GM21528 (cell line): ENCODE results near the gene MAGEE1.

Experiments
- ATAC-seq: cut with Tn5 transposase; IDR thresholded peaks from one replicate; pipeline ENCODE4 v1.9.1; 2021; ENCODE audit warnings: mild to moderate bottlenecking, moderate library complexity; ENCODE audit not compliant: unreplicated experiment, low FRiP score

MAGEE1 gene, protein sequence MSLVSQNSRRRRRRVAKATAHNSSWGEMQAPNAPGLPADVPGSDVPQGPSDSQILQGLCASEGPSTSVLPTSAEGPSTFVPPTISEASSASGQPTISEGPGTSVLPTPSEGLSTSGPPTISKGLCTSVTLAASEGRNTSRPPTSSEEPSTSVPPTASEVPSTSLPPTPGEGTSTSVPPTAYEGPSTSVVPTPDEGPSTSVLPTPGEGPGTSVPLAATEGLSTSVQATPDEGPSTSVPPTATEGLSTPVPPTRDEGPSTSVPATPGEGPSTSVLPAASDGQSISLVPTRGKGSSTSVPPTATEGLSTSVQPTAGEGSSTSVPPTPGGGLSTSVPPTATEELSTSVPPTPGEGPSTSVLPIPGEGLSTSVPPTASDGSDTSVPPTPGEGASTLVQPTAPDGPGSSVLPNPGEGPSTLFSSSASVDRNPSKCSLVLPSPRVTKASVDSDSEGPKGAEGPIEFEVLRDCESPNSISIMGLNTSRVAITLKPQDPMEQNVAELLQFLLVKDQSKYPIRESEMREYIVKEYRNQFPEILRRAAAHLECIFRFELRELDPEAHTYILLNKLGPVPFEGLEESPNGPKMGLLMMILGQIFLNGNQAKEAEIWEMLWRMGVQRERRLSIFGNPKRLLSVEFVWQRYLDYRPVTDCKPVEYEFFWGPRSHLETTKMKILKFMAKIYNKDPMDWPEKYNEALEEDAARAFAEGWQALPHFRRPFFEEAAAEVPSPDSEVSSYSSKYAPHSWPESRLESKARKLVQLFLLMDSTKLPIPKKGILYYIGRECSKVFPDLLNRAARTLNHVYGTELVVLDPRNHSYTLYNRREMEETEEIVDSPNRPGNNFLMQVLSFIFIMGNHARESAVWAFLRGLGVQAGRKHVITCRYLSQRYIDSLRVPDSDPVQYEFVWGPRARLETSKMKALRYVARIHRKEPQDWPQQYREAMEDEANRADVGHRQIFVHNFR

DNA sequence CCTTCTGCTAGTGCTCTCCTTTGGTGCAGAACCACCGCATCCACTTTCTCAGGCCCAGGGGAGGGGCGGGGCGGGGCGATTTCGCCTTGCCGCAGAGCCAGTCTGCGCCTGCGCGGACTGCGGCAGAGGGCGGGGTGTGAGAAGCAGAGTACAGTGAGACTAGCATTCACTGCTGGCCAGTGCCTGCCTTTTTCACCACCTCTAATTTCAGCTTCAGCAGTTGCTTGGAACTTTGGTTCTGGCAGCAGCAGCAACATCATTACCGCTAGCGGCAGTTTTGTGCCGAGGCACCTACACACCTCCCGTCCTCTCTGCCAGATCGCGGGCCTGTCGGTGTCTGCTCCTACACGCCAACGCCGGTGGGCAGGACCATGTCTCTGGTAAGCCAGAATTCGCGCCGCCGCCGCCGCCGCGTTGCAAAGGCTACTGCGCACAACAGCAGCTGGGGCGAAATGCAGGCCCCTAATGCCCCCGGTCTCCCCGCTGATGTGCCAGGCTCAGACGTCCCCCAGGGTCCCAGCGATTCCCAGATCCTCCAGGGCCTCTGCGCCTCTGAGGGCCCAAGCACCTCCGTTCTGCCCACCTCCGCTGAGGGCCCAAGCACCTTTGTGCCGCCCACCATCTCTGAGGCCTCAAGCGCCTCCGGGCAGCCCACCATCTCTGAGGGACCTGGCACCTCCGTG, at the start of gene MAGEE1:
MAGEE1 (plus strand) TSS at position 151 of the 683 bp plus-strand sequence; CDS start at position 372, 221 bp downstream.
- ATAC-seq: peak; percentile 94

DNA sequence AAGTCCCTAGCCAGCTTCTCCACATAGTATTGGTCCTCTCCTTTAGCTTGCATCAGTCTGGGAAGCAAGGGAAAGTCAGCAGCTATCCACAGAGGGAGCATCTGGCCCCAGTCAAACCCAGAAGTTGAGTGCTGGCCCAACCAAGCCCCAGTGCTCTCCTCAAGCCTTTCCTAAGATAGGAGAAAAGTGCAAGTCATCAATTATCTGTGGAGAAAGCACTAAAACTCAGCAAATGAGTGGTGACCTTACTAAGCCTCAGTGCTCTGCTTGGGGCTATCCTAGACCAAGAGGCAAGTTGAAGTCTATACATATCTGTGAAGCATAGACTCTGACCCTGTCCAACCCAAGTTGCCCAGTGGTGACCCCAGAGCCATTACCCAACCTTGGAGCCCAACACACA, 28.5 kb upstream of the MAGEE1 start:
- no peak for ATAC-seq

DNA sequence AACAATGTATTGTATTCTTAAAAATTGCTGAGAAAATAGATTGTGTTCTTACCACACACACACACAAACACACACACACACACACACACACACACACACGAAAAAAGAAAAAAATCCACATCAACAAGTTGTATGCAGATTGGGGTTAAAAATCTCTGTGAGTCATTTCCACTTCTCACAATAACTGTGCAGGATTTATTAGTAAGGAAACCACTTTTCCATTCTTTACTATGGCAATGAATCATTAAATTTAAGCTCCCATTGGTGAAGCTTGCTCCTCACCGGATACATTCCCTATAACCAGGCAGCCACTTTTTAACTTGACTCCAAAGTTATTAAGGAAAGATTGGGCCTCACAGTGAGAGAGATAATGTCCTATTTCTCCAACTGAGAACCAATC, 19.7 kb upstream of the MAGEE1 start:
- ATAC-seq: no peak

DNA sequence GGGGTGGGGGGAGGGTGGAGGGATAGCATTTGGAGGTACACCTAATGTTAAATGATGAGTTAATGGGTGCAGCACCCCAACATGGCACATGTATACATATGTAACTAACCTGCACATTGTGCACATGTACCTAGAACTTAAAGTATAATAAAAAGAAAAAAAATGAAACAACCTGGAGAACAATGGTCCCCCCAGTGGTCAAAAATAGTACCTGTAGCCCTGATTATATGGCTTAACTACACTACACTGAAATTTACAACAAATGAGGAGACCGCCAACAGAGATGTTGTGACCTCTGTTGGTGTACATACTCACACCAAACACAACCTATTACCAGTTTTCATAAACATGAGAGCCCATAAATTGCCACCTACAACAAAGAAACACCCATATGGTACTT, 7.3 kb upstream of the MAGEE1 start:
- no peak for ATAC-seq

DNA sequence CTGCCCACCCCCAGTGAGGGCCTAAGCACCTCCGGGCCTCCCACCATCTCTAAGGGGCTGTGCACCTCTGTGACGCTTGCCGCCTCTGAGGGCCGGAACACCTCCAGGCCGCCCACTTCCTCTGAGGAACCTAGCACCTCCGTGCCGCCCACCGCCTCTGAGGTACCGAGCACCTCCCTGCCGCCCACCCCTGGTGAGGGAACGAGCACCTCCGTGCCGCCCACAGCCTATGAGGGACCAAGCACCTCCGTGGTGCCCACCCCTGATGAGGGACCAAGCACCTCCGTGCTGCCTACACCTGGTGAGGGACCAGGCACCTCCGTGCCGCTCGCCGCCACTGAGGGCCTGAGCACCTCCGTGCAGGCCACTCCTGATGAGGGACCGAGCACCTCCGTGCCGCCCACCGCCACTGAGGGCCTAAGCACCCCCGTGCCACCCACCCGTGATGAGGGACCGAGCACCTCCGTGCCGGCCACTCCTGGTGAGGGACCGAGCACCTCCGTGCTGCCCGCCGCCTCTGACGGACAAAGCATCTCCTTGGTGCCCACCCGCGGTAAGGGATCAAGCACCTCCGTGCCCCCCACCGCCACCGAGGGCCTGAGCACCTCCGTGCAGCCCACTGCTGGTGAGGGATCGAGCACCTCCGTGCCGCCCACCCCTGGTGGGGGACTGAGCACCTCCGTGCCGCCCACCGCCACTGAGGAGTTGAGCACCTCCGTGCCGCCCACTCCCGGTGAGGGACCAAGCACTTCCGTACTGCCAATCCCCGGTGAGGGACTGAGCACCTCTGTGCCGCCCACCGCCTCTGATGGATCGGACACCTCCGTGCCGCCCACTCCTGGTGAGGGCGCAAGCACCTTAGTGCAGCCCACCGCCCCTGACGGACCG, 977 bp downstream of the MAGEE1 start:
- peak; percentile 56 for ATAC-seq

DNA sequence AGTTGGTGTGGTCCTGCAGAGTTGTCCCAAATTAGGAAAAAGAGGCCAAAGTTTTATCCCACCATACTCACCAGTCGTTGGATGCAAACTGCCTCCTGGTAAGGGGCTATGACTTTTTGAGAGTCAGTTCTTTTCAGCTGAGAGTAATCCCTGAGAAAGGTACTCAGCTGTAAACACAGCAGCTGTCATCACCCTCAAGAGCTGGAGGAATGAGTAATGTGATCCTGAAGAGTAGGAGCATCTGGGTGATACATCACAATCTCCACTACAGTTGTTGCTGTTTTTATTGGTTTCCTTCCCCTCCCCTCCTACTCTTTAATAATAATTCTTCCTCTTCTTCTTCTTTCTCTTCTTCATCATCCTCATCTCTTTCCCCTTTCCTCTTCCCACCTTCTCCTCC, 5.7 kb downstream of the MAGEE1 start:
- ATAC-seq: no peak

DNA sequence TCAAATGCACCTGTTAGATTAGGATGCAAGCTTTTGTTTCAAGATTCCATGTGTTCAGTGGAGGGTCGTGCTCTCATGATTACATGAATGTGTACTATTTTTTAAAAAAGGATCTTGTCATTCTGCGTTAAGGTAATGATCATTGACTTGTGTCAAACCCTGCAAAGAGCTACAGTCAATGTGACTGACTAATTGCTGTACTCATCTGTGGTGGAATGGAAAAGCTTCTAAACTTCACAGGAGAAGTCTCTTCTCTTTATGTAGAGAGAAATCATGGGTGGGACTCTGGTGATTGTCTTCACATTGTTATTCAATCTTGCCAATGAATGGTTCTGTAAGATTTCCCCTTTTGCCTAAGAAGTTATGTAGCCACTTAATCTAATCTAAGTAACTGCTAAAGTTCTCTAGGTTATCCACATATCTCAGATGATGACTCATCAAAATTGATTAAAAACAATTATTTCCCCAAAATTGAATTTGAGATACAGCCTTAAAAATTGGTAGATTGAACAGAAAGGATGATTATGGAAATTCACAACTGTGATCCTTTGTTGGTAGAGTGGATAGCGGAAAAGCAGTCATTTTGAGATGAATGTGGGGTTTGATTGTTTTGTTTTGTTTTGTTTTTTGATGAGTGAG, 6.7 kb downstream of the MAGEE1 start:
- no peak for ATAC-seq

DNA sequence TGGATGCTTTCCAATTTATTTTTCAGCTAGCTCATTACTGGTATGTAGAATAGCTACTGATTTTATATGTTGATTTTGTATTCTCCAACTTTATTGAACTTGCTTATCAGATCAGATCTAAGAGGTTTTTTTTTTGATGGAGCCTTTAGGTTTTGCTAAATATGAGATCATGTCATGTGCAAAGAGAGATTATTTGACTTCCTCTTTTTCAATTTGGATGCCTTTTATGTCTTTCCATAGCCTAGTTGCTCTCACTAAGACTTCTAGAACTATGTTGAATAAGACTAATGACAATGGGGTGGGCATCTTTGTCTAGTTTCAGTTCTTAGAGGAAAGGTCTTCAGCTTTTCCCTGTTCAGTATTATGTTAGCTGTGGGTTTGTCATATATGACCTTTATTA, 11.7 kb downstream of the MAGEE1 start:
- no peak for ATAC-seq

DNA sequence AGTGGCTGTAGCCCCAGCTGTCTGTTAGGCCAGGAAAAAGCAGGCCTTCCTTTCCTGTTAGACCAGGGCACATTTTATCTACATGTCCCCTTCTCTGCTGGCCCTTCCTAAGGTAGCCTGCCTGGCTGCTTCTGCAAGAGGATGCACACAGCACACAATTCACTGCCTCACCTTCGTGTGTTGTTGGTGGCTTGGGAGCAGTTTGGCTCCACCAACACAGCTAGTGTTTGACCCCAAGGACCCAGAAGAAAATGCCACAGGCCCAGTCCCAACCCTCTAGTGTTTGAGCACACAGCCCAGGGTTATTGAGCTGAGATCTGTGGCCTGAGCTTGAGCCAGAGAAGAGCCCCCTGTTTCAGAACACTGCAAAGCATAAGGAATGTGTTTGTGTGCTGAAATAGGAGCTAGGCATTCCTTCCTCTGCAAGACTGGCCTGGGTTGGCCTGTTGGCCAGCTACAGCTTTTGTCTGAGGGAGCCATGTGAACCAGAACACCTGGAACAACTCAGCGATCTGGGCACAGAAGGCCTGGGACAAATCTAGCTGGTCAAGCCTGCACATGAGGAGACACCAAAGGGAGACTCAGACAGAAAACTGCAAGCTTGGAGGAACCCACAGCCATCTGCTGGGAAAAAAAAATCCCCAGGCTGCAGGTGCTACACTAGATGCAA, 26.4 kb downstream of the MAGEE1 start:
- ATAC-seq: no peak

DNA sequence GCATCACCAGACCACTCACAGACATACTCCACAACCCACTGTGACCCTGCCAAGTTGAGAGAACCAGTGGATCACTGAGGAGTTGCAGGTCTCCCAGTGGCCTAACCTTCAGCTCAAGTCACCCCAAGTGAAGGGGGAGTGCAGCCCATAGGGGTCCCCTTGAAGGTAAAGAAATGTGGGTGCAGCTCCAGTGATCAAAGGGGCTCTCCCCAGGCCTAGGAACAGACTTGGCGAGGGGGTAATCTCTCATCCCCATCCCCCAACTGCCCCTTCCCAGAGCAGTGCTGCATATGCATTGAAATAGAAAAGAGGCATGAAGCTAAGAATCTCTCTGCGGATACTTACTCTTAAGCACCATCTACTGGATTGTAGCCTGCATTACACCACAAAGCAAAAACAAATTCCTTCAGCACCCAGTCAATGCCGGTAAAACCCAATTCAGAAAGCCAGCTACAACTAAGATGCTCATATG, 27.0 kb downstream of the MAGEE1 start:
- peak; percentile 54 for ATAC-seq

DNA sequence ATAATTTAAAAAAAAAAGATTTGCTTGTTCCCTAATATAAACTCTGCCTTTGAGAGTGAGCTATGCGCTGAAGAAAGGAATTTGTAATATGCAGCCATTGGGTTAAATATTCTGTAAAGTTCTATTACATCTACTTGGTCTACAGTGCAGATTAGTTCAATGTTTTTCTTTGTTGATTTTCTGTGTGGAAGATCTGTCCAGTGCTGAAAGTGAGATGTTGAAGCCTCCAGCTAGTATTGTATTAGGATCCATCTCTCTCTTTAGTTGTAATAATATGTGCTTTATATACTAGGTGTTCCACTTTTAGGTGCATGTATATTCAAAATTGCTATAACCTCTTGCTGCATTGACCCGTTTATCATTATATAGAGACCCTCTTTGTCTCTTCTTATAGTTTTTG, 49.8 kb downstream of the MAGEE1 start:
- ATAC-seq: no peak
